Measurements from ENCODE around the gene VWA2.

Gene VWA2

DNA sequence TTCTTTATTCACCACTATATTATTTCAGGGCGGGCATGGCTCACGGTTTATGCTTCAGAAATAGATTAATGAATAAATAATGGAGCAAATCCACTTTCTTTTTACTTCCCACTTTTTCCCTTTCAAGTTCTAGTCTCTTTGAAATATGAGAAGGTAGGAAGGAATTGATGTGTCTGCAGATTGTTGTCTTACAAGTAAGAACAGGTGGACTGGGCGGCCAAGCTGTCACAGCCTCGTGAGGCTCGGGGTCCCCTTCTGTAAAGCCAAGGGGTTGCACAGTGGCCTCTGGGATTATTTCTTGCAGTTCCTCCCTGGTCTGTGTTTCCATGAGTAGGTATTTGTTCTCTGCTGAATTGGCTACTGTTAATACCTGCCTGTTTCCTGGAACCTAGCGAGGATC is 11.2 kb downstream of the VWA2 start:
- DNase-seq, result no peak

GRCh38 chr10:114250716-114251115 is 11.7 kb downstream of the VWA2 start:
- DNase-seq, result no peak

DNA sequence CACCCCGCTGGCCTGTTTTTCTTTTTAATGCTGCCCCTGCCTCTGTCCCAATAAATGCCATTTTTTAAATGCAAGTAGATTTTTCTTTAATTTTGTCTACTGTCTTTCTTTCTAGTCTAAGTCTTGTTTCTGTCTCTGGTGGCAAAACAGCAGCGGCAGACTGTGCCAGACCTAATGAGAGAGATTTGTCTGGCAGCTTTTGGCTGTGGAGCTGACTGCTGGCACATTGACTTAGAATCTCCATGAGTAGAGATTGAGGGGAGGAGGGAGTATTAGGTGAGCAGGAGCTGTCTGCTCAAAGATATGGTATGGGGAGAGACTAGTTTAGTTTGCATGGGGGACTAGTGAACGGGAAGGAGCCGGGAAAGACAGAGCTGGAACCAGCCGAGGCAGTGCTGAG is 13.0 kb downstream of the VWA2 start:
- DNase-seq, result no peak

GRCh38 chr10:114252883-114253282 is 13.8 kb downstream of the VWA2 start:
- DNase-seq, result no peak

DNA sequence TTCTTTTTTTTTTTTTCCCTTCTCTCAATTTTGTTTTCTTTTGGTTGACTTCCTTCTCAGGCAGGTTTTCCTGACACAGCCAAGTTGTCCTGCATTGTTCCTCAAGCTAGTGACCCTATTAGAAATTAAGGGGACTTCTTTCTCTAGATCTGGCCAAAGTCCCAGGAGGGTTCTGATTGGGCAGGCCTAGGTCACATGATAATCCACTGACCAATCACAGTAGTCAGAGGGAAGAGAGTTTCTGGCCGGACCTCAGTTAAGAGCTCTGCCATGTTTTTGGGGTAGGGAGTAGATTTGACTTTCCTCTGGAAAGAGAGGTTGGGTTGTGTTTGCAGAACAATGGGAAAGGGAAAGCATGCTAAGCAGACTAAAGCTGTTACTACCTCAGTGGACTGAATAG is 16.2 kb downstream of the VWA2 start:
- DNase-seq, result no peak

- no peak for DNase-seq
Measured at GRCh38 chr10:114256008-114256765, 17.1 kb downstream of the VWA2 start.

DNA sequence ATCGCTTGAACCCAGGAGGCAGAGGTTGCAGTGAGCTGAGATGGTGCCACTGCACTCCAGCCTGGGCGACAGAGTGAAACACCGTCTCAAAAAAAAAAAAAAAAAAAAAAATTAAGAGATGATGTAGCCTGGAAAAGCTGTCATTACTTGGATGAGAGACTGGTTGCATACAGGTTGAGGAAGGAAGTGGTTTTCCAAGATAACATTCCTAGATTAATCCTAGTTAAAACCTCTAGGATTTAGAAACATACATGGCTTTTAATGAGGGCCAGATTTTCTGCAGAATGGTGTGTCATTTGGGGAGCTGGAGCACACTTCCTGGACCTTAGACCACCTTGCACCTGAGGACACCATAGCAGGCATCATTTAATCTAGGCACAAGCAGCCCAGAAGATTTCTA is 17.8 kb downstream of the VWA2 start:
- DNase-seq, result no peak

DNA sequence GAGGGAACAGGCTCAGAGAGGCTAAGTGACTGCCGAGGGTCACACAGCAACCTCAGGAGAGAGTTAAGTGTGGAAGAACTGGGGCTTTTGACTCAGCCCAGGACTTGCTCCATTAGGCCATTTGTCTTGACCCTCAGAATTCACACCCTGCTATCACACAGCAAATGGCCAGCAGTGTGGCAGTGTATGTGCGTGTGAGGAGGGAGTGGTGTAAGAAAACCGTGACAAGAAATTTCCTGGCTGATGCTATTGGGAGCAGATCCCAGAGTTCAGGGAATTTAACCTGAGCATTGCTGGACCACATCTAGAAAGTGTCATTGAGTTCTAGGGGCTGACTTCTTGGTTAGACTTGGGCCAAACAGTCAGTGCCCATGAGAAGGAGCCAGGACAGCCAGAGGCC is 18.4 kb downstream of the VWA2 start:
- no peak for DNase-seq

GRCh38 chr10:114258274-114258840 is 19.3 kb downstream of the VWA2 start:
- DNase-seq, result no peak

- no peak for DNase-seq
Measured at GRCh38 chr10:114259824-114260223, 20.8 kb downstream of the VWA2 start.

- no peak for DNase-seq
Measured at GRCh38 chr10:114260366-114260765, 21.3 kb downstream of the VWA2 start.

DNA sequence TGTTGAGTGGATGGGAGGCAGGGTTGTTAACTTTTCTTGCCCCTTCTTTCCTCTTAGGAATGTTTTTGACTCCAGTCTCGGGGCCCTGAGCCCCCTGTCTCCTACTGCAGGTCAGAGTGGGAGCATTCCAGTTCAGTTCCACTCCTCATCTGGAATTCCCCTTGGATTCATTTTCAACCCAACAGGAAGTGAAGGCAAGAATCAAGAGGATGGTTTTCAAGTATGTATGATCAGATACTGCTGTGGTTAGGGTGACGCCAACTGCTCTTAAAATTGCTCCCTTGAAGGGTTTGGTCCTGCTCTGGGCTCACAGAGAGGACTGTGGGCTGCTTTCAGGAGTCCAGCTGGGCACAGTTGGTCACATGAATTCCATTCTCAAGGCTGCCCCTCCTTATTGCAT is 22.0 kb downstream of the VWA2 start:
- peak; percentile 17 for DNase-seq

DNA sequence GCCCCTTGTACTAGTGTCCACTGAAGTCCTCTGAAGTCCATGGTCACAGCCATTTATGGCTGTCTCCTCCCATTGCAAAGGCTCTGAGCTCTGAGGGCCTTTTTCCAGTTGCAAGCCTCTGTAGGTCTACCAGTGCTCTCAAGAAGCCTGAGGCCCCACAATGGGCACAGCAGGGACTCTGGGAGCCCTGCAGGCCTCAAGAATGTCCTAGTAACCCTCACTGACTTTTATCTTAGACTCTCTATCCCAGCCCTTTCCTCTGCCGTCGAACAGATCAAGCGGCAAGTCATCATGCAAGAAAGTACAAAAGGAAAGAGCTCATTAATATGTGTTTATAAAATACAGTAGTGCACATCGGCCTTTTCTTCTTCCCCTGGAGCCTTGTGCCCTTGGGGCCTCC is 23.4 kb downstream of the VWA2 start:
- no peak for DNase-seq

GRCh38 chr10:114265392-114266053 is 26.5 kb downstream of the VWA2 start:
- no peak for DNase-seq

- no peak for DNase-seq
Measured at GRCh38 chr10:114266521-114266920, 27.5 kb downstream of the VWA2 start.

GRCh38 chr10:114271075-114271778 is 32.2 kb downstream of the VWA2 start:
- no peak for DNase-seq

GRCh38 chr10:114271779-114272167 is 32.7 kb downstream of the VWA2 start:
- peak; percentile 83 for DNase-seq

DNA sequence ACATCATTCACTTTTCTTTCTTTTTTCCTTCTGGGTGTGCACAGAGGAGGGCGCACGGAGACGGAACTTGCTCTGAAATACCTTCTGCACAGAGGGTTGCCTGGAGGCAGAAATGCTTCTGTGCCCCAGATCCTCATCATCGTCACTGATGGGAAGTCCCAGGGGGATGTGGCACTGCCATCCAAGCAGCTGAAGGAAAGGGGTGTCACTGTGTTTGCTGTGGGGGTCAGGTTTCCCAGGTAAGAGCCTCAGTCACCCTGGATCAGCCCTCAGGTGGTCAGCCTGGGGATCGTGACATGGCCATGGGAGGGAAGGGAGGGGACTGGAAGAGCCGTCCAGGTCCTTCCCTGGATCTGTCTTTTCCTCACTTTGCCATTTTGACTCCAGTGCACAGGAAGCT is 33.6 kb downstream of the VWA2 start:
- DNase-seq, result no peak

- no peak for DNase-seq
Measured at GRCh38 chr10:114273910-114274309, 34.9 kb downstream of the VWA2 start.

- no peak for DNase-seq
Measured at GRCh38 chr10:114274616-114275453, 35.8 kb downstream of the VWA2 start.

GRCh38 chr10:114276066-114276465 is 37.0 kb downstream of the VWA2 start:
- no peak for DNase-seq

GRCh38 chr10:114276671-114277070 is 37.6 kb downstream of the VWA2 start:
- no peak for DNase-seq
